Neural cell (in vitro differentiated cells): Measurements from ENCODE around the gene KMT2D. TPM values are rescaled to one million over a fixed set of nuclear protein-coding genes. Genes with fewer than 3 reads are reported as not detected.
A peak's percentile ranks its signal among the peaks of the same experiment; 100 is the strongest.

Experiments
- H2AFZ ChIP-seq: fragments of 200-600, 300-800 bp; sonication (generic), shearing (Covaris generic); 2 replicates; pipeline ENCODE4 v1.6.0; 2014; ENCODE audit warnings: low read depth, mild to moderate bottlenecking, antibody characterized with exemption, low read length, moderate library complexity
- H3F3A ChIP-seq: fragments of 200-600 bp; shearing (Covaris generic); 2 replicates; pipeline ENCODE4 v1.6.1; 2016; ENCODE audit warnings: mild to moderate bottlenecking, moderate library complexity, mixed read lengths, antibody characterized with exemption, low read length; ENCODE audit not compliant: insufficient read depth, poor library complexity, severe bottlenecking
- H3K27ac ChIP-seq: fragments of 200-600, 300-800 bp; sonication (generic), shearing (Covaris generic); 2 replicates; pipeline ENCODE4 v1.5.1; 2014; ENCODE audit warnings: mild to moderate bottlenecking, low read length, moderate library complexity
- H3K27me3 ChIP-seq: fragments of 300-800, 200-600 bp; sonication (generic), shearing (Covaris generic); 2 replicates; pipeline ENCODE4 v1.6.0; 2014; ENCODE audit warnings: mild to moderate bottlenecking, low read depth, low read length, moderate library complexity; ENCODE audit not compliant: insufficient read depth
- H3K36me3 ChIP-seq: fragments of 300-800, 200-600 bp; sonication (generic), shearing (Covaris generic); 2 replicates; pipeline ENCODE4 v1.5.1; 2014; ENCODE audit warnings: mild to moderate bottlenecking, antibody characterized with exemption, low read length, moderate library complexity; ENCODE audit not compliant: insufficient read depth
- H3K4me2 ChIP-seq: fragments of 300-800, 200-600 bp; sonication (generic), shearing (Covaris generic); 2 replicates; pipeline ENCODE4 v1.6.0; 2014; ENCODE audit warnings: mild to moderate bottlenecking, low read length
- H3K4me3 ChIP-seq: fragments of 300-800, 200-600 bp; sonication (generic), shearing (Covaris generic); 2 replicates; pipeline ENCODE4 v1.5.1; 2014; ENCODE audit warnings: mild to moderate bottlenecking, low read length, moderate library complexity
- H3K79me2 ChIP-seq: fragments of 200-600 bp; shearing (Covaris generic); replicated peaks from 2 replicates; pipeline ENCODE4 v1.6.0; 2014; ENCODE audit warnings: mild to moderate bottlenecking, low read length, moderate library complexity; ENCODE audit not compliant: insufficient read depth
- H3K9ac ChIP-seq: fragments of 300-800, 200-600 bp; sonication (generic), shearing (Covaris generic); 2 replicates; pipeline ENCODE4 v1.6.1; 2016; ENCODE audit warnings: mild to moderate bottlenecking, low read length, mixed read lengths
- H3K9me2 ChIP-seq: fragments of 200-600 bp; shearing (Covaris generic); 2 replicates; pipeline ENCODE4 v1.6.1; 2016; ENCODE audit warnings: mild to moderate bottlenecking, low read length, mixed read lengths; ENCODE audit not compliant: insufficient read depth
- H3K9me3 ChIP-seq: fragments of 200-600, 300-800 bp; sonication (generic), shearing (Covaris generic); 2 replicates; pipeline ENCODE4 v1.6.1; 2016; ENCODE audit warnings: mild to moderate bottlenecking, mixed run types, low read length, moderate library complexity, mixed read lengths
- H4K20me1 ChIP-seq: fragments of 200-600 bp; shearing (Covaris generic); 2 replicates; pipeline ENCODE4 v1.6.1; 2016; ENCODE audit warnings: mild to moderate bottlenecking, mixed run types; ENCODE audit not compliant: insufficient read depth
- EP300 ChIP-seq: fragments of 450-650 bp; conservative IDR thresholded peaks from 2 replicates; pipeline ENCODE4 v1.6.1; 2014; ENCODE audit warnings: antibody characterized with exemption, mild to moderate bottlenecking, moderate library complexity; ENCODE audit not compliant: poor library complexity, severe bottlenecking
- EZH2 ChIP-seq: fragments of 200-600, 300-800 bp; shearing (Covaris generic), sonication (generic); IDR thresholded peaks from 2 replicates; pipeline ENCODE4 v1.6.1; 2014; ENCODE audit warnings: antibody characterized with exemption, low read length, borderline replicate concordance, mild to moderate bottlenecking; ENCODE audit not compliant: insufficient read depth, poor library complexity, severe bottlenecking
- MXI1 ChIP-seq: fragments of 450-650 bp; conservative IDR thresholded peaks from 2 replicates; pipeline ENCODE4 v1.6.1; 2014; ENCODE audit warnings: antibody characterized with exemption, mild to moderate bottlenecking; ENCODE audit not compliant: poor library complexity, severe bottlenecking
- POLR2AphosphoS5 ChIP-seq: IDR thresholded peaks from 2 replicates; pipeline ENCODE4 v1.6.1; 2012
- RAD21 ChIP-seq: fragments of 450-650 bp; conservative IDR thresholded peaks from 2 replicates; pipeline ENCODE4 v1.6.1; 2014; ENCODE audit warnings: antibody characterized with exemption, mild to moderate bottlenecking, moderate library complexity
- SMC3 ChIP-seq: fragments of 450-650 bp; conservative IDR thresholded peaks from 2 replicates; pipeline ENCODE4 v1.6.1; 2014; ENCODE audit warnings: antibody characterized with exemption, mild to moderate bottlenecking, moderate library complexity; ENCODE audit not compliant: poor library complexity
- TAF1 ChIP-seq: IDR thresholded peaks from 2 replicates; pipeline ENCODE4 v1.6.1; 2012; ENCODE audit warnings: low read depth
- polyA plus RNA-seq: library from polyadenylated mRNA; depleted of rRNA; stranded (reverse); fragments of >200 nt; gene quantifications from 2 replicates; pipeline ENCODE4 v1.2.3, GENCODE V29; 2014
- TF ChIP-seq, protein P1 (sequence below): fragments of 450-650 bp; IDR thresholded peaks from 2 replicates; pipeline ENCODE4 v1.5.1; 2014; ENCODE audit warnings: antibody characterized with exemption, mild to moderate bottlenecking, moderate library complexity; ENCODE audit not compliant: poor library complexity, severe bottlenecking
- TF ChIP-seq, protein P2 (sequence below): IDR thresholded peaks from 2 replicates; pipeline ENCODE4 v1.6.1; 2012; ENCODE audit warnings: borderline replicate concordance

Gene KMT2D
- polyA plus RNA-seq, 1 donor from 2014 or later, result 15.8 TPM

DNA sequence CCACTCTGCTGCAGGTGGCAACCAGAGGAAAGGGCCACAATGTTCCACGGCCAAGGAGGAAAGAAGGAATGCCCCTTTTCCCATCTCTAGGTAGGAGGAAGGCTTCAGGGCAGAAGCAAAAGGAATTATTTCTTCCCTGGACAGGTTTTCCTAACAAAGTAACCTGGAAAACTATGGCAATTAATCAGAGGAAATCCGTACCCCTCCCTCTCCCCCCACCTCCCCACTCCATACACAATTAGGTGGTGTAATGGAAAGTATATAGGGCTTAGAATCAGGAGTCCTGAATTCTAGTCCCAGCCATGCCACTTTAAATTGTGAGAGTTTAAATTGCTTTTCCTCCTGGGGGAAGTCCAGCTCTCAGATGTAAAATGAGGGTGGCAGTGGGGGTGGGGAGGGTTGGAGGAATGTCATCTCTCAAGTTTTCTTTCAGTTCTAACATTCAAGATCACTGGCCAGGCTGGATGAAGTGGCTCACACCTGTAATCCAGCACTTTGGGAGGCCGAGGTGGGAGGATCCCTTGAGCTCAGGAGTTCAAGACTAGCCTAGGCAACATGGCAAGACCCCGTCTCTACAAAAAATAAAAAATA lies 32.3 kb upstream of the KMT2D start:
- Histone ChIP-seq H3F3A (no peaks in the 10 kb centered on the region), H3K9ac (no peak overlapping the region), H3K4me3 (peak overlapping the region; percentile 72), H4K20me1 (no peaks in the 10 kb centered on the region), H3K9me2 (no peaks in the 10 kb centered on the region), H3K27ac (no peak overlapping the region), H3K4me2 (no peak overlapping the region), H2AFZ (no peak overlapping the region), H3K27me3 (peaks cover 71% of the 10 kb centered on the region), H3K36me3 (no peaks in the 10 kb centered on the region), H3K79me2 (no peaks in the 10 kb centered on the region), H3K9me3 (no peaks in the 10 kb centered on the region)
- no peak for TF ChIP-seq TAF1
- no peak for TF ChIP-seq RAD21
- TF ChIP-seq, protein P1, sequence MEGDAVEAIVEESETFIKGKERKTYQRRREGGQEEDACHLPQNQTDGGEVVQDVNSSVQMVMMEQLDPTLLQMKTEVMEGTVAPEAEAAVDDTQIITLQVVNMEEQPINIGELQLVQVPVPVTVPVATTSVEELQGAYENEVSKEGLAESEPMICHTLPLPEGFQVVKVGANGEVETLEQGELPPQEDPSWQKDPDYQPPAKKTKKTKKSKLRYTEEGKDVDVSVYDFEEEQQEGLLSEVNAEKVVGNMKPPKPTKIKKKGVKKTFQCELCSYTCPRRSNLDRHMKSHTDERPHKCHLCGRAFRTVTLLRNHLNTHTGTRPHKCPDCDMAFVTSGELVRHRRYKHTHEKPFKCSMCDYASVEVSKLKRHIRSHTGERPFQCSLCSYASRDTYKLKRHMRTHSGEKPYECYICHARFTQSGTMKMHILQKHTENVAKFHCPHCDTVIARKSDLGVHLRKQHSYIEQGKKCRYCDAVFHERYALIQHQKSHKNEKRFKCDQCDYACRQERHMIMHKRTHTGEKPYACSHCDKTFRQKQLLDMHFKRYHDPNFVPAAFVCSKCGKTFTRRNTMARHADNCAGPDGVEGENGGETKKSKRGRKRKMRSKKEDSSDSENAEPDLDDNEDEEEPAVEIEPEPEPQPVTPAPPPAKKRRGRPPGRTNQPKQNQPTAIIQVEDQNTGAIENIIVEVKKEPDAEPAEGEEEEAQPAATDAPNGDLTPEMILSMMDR, result no peak
- TF ChIP-seq POLR2AphosphoS5, result no peak

GRCh38 chr12:49092086-49092815 lies 31.7 kb upstream of the KMT2D start:
- Histone ChIP-seq H3F3A (no peaks in the 10 kb centered on the region), H3K4me3 (peak overlapping the region; percentile 72), H3K27me3 (peaks cover 72% of the 10 kb centered on the region), H3K4me2 (peak overlapping the region; percentile 76), H2AFZ (no peak overlapping the region), H3K36me3 (no peaks in the 10 kb centered on the region), H3K9me2 (no peaks in the 10 kb centered on the region), H3K27ac (no peak overlapping the region), H3K9ac (peak overlapping the region; percentile 64), H4K20me1 (no peaks in the 10 kb centered on the region), H3K79me2 (no peaks in the 10 kb centered on the region), H3K9me3 (no peaks in the 10 kb centered on the region)
- TF ChIP-seq RAD21, result peak; percentile 69
- TF ChIP-seq EZH2, result no peak
- TF ChIP-seq MXI1, result peak; percentile 45
- TF ChIP-seq, protein P1, result peak; percentile 79
- TF ChIP-seq, protein P2, sequence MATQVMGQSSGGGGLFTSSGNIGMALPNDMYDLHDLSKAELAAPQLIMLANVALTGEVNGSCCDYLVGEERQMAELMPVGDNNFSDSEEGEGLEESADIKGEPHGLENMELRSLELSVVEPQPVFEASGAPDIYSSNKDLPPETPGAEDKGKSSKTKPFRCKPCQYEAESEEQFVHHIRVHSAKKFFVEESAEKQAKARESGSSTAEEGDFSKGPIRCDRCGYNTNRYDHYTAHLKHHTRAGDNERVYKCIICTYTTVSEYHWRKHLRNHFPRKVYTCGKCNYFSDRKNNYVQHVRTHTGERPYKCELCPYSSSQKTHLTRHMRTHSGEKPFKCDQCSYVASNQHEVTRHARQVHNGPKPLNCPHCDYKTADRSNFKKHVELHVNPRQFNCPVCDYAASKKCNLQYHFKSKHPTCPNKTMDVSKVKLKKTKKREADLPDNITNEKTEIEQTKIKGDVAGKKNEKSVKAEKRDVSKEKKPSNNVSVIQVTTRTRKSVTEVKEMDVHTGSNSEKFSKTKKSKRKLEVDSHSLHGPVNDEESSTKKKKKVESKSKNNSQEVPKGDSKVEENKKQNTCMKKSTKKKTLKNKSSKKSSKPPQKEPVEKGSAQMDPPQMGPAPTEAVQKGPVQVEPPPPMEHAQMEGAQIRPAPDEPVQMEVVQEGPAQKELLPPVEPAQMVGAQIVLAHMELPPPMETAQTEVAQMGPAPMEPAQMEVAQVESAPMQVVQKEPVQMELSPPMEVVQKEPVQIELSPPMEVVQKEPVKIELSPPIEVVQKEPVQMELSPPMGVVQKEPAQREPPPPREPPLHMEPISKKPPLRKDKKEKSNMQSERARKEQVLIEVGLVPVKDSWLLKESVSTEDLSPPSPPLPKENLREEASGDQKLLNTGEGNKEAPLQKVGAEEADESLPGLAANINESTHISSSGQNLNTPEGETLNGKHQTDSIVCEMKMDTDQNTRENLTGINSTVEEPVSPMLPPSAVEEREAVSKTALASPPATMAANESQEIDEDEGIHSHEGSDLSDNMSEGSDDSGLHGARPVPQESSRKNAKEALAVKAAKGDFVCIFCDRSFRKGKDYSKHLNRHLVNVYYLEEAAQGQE, result no peak
- no peak for TF ChIP-seq EP300
- TF ChIP-seq SMC3, result peak; percentile 68
- TF ChIP-seq TAF1, result no peak
- TF ChIP-seq POLR2AphosphoS5, result peak; percentile 55
